GM10248 (cell line): Measurements from ENCODE around the gene ATP11B.

Experiments
- CTCF ChIA-PET: fragments of 300-600 bp; sonication (Branson Sonifier 250); formaldehyde crosslinking; extraction: SDS; loops from one replicate; lab custom pipeline; 2021; ENCODE audit warnings: antibody characterized with exemption; lab: Yijun Ruan, JAX
- POLR2A ChIA-PET: fragments of 350-650 bp; sonication (Branson Sonifier 250); formaldehyde crosslinking; extraction: SDS; loops from one replicate; lab custom pipeline; 2020; ENCODE audit warnings: antibody characterized with exemption; lab: Yijun Ruan, JAX
- DNase-seq: peaks from one replicate; pipeline ENCODE4 v3.0.0; 2012; ENCODE audit errors: extremely low spot score
- TF ChIP-seq, protein P1 (sequence below): IDR thresholded peaks from 2 replicates; pipeline ENCODE4 v1.5.1; 2012; ENCODE audit warnings: mild to moderate bottlenecking, low read depth; ENCODE audit errors: extremely low read depth, missing control alignments, control extremely low read depth

The ATP11B gene

DNA sequence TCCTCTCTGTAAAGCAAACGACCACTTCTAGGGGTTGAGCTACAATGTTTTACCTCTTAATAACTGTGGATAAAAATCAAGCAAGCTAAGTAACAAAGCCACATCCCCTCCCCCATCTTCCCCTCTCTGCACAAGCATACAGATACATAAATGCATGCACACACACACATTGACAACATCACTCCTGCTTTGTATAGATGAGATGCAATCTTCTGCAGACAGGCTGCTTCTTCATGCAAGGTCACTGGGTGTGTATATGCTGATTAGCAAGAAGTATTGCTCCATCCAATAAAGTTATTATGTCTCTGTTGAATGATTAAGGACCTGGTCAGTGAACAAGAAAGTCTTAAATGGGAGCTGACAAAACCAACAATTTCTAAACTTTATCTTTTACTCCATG, 8.8 kb upstream of the ATP11B start:
- CTCF ChIA-PET, result no interaction called here
- POLR2A ChIA-PET, result no interaction called here
- TF ChIP-seq, protein P1, sequence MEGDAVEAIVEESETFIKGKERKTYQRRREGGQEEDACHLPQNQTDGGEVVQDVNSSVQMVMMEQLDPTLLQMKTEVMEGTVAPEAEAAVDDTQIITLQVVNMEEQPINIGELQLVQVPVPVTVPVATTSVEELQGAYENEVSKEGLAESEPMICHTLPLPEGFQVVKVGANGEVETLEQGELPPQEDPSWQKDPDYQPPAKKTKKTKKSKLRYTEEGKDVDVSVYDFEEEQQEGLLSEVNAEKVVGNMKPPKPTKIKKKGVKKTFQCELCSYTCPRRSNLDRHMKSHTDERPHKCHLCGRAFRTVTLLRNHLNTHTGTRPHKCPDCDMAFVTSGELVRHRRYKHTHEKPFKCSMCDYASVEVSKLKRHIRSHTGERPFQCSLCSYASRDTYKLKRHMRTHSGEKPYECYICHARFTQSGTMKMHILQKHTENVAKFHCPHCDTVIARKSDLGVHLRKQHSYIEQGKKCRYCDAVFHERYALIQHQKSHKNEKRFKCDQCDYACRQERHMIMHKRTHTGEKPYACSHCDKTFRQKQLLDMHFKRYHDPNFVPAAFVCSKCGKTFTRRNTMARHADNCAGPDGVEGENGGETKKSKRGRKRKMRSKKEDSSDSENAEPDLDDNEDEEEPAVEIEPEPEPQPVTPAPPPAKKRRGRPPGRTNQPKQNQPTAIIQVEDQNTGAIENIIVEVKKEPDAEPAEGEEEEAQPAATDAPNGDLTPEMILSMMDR, result no peak
- DNase-seq, result no peak

DNA sequence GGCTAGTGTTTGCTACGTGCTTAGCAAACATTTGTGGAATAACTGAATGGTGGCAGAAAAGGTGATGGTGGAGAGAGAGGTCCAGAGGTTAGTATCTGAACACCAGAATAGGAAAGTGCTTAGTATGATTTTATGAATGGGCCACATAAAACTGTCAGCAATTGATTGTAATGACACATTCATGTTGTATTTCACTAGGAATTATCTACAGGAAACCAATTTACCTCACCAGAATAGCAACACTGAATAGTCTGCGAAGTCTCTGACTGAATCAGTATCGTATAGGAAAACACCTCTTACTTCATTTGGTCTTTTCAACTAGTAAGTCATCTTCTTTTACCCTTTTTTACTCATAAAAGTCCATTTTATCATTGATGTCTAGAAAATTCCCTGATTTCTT, 8.2 kb upstream of the ATP11B start:
- CTCF ChIA-PET, result no interaction called here
- DNase-seq, result no peak
- TF ChIP-seq, protein P1, result no peak
- POLR2A ChIA-PET, result no interaction called here

DNA sequence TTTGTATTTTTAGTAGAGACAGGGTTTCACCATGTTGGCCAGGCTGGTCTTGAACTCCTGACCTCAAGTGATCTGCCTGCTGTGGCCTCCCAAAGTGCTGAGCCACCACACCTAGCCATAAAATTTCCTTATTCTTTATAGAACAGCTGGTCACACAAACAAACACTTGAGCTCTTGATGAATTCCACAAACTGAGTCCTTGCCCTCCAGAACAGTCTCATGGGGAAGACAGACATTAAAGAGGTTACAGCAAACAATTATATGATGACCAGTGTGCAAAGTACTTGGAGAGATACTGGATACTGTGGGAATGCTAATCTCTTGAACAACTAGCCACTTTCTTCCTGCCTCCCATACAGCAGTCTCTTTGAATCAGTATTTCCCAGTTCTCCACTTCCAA, 7.5 kb upstream of the ATP11B start:
- TF ChIP-seq, protein P1, result no peak
- ChIA-PET CTCF (no interaction called here), POLR2A (no interaction called here)
- no peak for DNase-seq

DNA sequence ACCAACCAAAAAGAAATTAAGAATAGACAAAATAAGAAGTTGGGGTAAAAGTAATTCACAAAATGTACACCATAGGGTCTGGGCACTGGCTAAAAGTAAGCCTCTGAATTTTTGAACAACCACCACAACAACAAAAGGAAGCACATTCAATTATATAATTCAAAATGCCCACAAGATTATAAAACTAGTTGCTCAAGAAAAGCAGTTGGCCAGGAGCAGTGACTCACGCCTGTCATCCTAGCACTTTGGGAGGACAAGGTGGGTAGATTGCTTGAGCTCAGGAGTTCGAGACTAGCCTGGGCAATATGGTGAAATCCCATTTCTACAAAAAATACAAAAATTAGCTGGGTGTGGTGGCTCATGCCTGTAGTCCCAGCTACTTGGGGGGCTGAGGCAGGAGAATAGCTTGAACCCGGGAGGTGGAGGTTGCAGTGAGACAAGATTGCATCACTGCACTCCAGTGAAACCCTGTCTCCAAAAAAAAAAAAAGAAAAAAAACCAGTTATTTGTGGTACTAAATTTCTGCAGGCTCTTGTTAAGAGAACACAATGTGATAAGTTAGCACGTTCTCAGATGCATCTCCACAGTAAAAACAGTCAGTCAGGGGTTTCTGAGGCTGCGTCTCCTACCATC, 6.6 kb upstream of the ATP11B start:
- ChIA-PET POLR2A (no interaction called here), CTCF (no interaction called here)
- TF ChIP-seq, protein P1, result no peak
- no peak for DNase-seq

DNA sequence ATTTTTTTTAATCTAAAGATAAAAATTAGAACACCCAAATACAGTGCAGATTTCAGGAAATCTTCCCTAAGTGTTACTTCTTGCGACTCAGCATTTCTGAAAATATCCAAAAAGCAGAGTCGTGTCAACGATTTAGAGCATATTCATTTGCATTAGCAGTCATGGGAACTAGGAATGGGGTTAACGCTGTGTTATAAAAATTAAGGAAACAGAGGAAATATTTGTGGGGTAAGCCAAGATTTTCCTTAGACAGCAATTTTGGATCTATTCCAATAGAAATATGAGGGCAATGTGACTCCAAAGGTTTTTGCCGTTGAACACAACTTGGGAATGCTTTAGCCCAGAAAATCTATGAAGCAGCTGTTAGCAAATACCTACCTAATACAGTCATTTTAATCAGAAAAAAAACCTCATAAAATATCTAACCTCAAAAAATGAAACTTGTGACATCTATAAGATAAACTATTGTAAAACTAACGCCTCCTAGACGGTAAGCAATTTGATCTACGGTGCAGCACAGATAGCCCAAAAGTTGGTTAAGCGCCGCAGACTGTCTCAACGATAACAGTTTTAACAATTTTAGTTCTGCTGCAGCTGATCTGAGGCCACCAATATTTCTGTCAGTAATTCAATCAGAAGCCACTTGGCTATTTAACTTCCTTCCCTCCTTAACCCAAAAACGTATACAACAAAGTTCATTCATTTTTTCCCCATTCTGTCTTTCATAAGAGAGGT, 5.8 kb upstream of the ATP11B start:
- ChIA-PET POLR2A (no interaction called here), CTCF (no interaction called here)
- TF ChIP-seq, protein P1, result no peak
- no peak for DNase-seq

DNA sequence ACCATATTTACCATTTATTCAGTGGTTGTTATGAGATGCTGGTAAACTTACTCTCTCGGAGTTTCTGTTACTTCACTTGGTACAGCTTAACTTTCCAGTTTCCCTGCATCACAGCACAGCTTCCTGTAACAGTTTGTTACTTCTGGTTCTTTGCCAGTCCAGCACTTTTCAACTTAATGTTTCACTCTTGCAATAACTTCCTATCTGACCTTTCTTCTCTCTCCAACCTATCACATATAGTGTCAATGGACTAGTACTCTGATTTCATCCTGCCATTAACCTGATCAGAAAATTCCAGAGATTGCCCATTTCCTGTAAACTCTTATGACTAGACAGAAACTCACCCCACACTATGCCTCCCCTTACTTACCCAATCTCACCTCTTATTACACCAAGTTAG, 3.9 kb upstream of the ATP11B start:
- DNase-seq, result no peak
- TF ChIP-seq, protein P1, result no peak
- POLR2A ChIA-PET, result no interaction called here
- CTCF ChIA-PET, result interaction anchor here (1.5 to 1.8 kb wide), 3 partner anchors 11 to 78 kb away, joined by 3 to 4 read pairs (median 3); no protein-coding TSS in a partner anchor
